GM18861 (cell line): ENCODE measurements around the gene GRAP2.
"Not testable (repeated sequence)": the region's sequence is repeated elsewhere in the genome, so short reads cannot be mapped to it uniquely, and the experiment has no call there.

Source experiments
- ATAC-seq: cut with Tn5 transposase; IDR thresholded peaks from one replicate; pipeline ENCODE4 v1.9.1; 2021; ENCODE audit not compliant: unreplicated experiment

GRAP2 gene

GRCh38 chr22:39896313-39896996 lies 4.4 kb upstream of the GRAP2 start:
- no peak for ATAC-seq

- ATAC-seq, result no peak
Measured at GRCh38 chr22:39897841-39898240, 3.0 kb upstream of the GRAP2 start.

GRCh38 chr22:39898997-39899396 lies 1.9 kb upstream of the GRAP2 start:
- peak; percentile 89 for ATAC-seq

- no peak for ATAC-seq
Measured at GRCh38 chr22:39901565-39902146, 772 bp downstream of the GRAP2 start.

GRCh38 chr22:39904024-39904423 lies 3.1 kb downstream of the GRAP2 start:
- not testable (repeated sequence) for ATAC-seq

GRCh38 chr22:39904862-39905261 lies 4.0 kb downstream of the GRAP2 start:
- no peak for ATAC-seq

- no peak for ATAC-seq
Measured at GRCh38 chr22:39905687-39906086, 4.8 kb downstream of the GRAP2 start.

GRCh38 chr22:39906207-39906606 lies 5.3 kb downstream of the GRAP2 start:
- ATAC-seq, result no peak

GRCh38 chr22:39907047-39907446 lies 6.2 kb downstream of the GRAP2 start:
- ATAC-seq, result no peak

GRCh38 chr22:39907605-39908097 lies 6.8 kb downstream of the GRAP2 start:
- ATAC-seq, result no peak

- no peak for ATAC-seq
Measured at GRCh38 chr22:39908136-39908535, 7.3 kb downstream of the GRAP2 start.

GRCh38 chr22:39908737-39909136 lies 7.9 kb downstream of the GRAP2 start:
- ATAC-seq, result no peak

- ATAC-seq, result no peak
Measured at GRCh38 chr22:39910876-39911613, 10.2 kb downstream of the GRAP2 start.

GRCh38 chr22:39913321-39913720 lies 12.4 kb downstream of the GRAP2 start:
- no peak for ATAC-seq

GRCh38 chr22:39913886-39914285 lies 13.0 kb downstream of the GRAP2 start:
- no peak for ATAC-seq

GRCh38 chr22:39914584-39914983 lies 13.7 kb downstream of the GRAP2 start:
- ATAC-seq, result no peak

- ATAC-seq, result no peak
Measured at GRCh38 chr22:39915295-39915726, 14.4 kb downstream of the GRAP2 start.

- ATAC-seq, result no peak
Measured at GRCh38 chr22:39916496-39916895, 15.6 kb downstream of the GRAP2 start.

GRCh38 chr22:39917197-39917643 lies 16.3 kb downstream of the GRAP2 start:
- no peak for ATAC-seq

- ATAC-seq, result no peak
Measured at GRCh38 chr22:39917776-39918495, 17.1 kb downstream of the GRAP2 start.

GRCh38 chr22:39920134-39920743 lies 19.4 kb downstream of the GRAP2 start:
- ATAC-seq, result no peak
